HG03439 (cell line): ENCODE measurements around the gene SYNE4.
"Not testable (repeated sequence)": the region's sequence is repeated elsewhere in the genome, so short reads cannot be mapped to it uniquely, and the experiment has no call there.

Experiments used
- ATAC-seq: cut with Tn5 transposase; IDR thresholded peaks from one replicate; pipeline ENCODE4 v1.9.1; 2021; ENCODE audit warnings: mild to moderate bottlenecking, moderate library complexity; ENCODE audit not compliant: unreplicated experiment

Gene SYNE4

GRCh38 chr19:35957411-35957810, 51.2 kb downstream of the SYNE4 start:
- ATAC-seq, result not testable (repeated sequence)

- no peak for ATAC-seq
Observed at GRCh38 chr19:35955881-35956634, 52.6 kb downstream of the SYNE4 start.
